GM18526 (cell line): ENCODE measurements around the gene TOPORS.
A peak's percentile ranks its signal among the peaks of the same experiment; 100 is the strongest.

Experiments
- POLR2A ChIP-seq: IDR thresholded peaks from 3 replicates; pipeline ENCODE4 v1.6.1; 2011; ENCODE audit not compliant: insufficient read length; ENCODE audit errors: extremely low read depth

Gene TOPORS

DNA sequence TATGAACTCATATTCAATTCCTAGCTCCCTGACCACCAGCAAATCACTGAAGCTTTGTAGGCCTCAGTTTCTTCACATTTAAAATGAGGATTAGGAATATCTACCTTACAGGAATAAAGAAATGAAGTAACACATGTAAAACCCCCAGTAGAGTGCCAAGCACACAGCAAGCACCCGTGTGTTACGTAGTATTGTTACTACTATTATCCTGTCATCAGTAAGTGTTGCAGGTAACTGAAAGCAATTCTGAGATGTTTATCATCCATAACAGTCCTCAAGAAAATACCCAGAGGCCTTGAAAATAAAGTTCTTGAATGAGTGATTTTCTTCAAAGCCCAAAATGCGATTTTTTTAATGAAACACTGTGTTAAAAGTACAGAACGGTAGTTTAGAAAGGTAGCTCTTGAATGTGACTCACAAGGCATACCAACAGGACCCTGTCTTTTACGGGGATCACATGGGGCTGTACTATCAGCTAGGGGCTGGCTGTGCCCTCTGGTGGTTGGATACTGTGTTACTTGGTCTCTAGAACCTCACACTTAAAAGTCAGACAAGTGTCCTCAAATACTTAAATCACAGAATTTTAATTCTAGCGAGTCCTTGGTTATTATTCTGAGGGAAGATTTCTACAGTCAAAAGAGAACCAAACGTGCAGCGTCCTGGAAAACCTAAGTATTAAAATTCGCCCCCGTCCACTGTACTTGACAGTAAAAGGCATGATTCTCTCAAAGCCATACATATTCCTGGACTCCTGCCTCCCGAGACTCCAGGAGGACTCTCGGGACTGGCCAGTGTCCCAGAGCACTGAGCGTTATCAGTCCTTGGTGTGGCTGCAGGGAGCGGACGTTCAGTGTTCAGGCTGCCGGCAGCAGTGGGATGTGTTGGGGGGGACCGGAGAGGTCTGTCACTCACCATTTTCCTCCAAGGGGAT is 19.8 kb upstream of the TOPORS start:
- no peak for TF ChIP-seq POLR2A

- TF ChIP-seq POLR2A: no peak
Measured at GRCh38 chr9:32570262-32570661, 17.9 kb upstream of the TOPORS start.

DNA sequence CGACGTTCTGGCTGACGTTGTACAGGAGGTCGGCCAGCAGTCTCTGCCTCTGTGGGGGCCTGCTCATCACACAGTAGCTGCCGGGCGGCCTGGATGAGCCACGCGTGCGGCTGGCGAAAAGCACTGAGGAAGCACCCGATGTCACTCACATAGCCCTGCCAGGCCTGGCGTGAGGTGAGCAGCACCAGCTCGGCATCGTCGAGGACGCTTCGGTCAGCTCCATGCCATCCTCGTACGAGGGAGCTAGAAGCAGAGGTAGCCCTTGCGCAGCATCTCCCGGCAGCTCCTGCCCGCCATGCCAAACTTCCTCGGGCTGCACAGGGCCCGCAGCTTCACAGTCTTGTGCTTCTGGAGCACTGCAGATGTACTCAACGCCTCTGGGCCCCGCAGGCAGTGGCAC is 14.4 kb upstream of the TOPORS start:
- no peak for TF ChIP-seq POLR2A

DNA sequence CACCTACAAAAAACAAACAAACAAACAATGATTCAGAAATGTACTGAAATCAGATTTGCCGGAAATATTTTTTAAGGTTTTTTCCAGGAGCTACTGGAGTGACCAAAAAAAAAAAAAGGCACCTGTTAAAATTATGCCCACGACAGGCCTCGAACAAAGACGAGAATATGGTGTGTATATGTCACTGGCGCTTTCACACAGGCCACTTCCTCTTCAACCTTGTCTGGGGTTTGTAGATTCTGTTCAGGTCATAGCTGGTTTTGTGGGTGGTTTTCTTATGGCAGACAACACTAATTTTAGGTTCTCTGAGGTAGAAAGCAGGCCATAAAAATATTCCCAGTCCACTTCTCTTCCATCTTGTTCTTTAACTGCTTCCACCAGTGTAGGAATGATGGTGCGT is 13.6 kb upstream of the TOPORS start:
- TF ChIP-seq POLR2A: no peak

GRCh38 chr9:32558408-32558934 is 6.1 kb upstream of the TOPORS start:
- no peak for TF ChIP-seq POLR2A

DNA sequence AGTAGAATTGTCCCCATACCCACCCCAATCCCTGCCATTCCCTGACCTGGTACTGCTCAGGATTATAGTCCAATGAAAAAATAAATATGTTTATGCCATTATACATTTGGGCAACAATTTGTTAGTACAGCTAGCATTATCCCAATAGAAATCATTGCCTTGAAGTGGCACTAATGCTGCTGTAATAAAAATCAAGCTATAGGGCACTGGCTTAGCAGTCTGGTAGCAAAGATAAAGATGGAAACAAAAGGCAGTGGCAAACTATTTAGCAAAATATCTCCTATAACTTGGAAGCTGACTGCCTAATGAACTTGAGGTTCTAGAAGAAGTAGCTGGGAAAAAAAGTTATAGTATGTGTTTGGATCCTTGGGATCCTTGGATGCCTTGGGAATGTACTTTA is 2.2 kb upstream of the TOPORS start:
- TF ChIP-seq POLR2A: no peak

DNA sequence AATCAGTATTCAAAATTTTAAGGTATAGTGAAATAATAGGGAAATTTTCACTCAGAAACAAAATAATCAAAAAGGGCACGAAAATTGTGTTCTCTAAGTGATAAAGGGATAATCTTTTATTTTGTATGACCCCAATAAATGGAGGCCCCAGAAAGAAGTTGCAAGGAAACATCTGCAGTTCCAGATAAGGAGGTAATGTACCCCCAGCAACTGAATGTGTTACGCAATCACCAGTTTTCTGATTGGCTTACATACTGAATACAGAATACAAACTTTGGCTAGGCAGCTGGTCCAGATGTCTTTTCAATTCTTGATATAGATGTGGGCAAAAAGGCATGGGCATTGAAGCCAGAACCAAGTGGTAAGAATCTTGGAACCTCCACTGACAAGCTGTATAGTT is 1.7 kb upstream of the TOPORS start:
- no peak for TF ChIP-seq POLR2A

- TF ChIP-seq POLR2A: no peak
Measured at GRCh38 chr9:32551276-32552051, 922 bp downstream of the TOPORS start.

GRCh38 chr9:32550562-32551275 is 1.7 kb downstream of the TOPORS start:
- peak; percentile 39 for TF ChIP-seq POLR2A

DNA sequence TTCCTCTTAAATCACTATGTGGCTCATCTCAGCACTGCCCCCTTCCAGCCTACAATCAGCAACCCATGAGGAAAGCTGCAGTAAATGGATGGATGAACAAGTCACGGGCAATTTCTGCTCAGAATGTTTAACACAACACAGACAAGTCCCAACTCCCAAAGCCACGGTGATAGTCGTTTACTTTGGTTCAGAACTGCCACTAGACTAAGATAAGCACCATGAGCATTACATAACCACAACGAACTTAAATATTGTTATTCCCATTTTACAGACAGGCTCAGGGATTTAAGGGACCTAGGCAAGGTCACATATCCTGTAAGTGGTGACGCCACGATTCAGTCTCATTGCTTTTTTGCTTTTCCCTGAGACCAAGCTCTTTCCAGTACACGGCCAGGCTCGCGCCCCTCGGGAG is 2.2 kb downstream of the TOPORS start:
- no peak for TF ChIP-seq POLR2A

GRCh38 chr9:32545884-32546283 is 6.5 kb downstream of the TOPORS start:
- TF ChIP-seq POLR2A: no peak

GRCh38 chr9:32543047-32543446 is 9.3 kb downstream of the TOPORS start:
- TF ChIP-seq POLR2A: no peak

DNA sequence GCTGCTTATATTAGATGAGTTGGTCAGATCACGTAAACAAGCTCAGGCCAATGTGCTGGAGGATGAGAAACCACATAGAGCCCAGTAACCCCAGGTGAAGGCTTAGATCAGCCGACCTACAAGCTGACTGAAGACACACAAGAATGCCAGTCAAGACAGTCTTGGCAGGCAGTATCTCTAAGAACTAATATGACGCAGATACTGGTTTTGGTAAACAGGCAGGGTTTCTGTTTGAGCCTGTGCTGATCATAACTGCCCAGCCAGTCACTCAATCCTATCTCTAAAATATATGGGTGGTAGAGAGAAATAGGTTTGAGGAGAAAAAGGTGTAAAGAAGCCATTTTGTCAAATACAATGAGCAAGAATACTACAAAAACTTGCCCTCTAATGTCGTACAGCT is 18.6 kb downstream of the TOPORS start:
- no peak for TF ChIP-seq POLR2A

DNA sequence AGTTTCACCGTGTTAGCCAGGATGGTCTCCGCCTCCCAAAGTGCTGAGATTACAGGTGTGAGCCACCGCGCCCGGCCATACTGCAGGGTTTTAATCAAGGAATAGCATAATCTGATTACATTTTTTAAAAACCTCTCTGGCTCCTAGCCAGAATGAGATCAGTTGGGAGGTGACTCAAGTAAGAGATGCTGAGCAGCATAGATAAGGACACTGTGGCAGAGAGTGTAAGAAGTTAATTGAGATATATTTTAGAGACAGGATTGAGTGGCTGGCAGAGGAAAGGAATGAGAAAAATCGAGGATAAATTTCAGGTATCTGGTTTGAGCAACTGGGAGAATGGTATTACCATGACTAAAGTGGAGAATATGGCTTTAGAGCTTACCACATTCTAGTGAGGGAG is 19.1 kb downstream of the TOPORS start:
- TF ChIP-seq POLR2A: no peak

DNA sequence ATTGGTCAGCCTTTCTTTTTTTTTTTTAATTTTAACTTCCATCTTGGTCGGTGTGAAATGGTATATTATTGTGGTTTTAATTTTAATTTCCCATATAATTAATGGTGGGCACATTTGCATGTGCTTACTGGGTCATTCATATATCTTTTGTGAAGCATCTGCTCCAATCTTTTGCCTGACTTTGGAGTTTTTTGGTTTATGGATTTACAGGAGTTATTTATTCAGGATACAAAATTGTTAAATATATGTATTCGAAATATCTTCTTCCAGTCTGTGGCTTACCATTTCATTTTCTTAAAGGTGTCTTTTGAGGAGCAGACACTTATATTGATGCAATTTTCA is 25.7 kb downstream of the TOPORS start:
- no peak for TF ChIP-seq POLR2A
